ENCODE measurements around the gene UTP25. TPM values are rescaled to one million over a fixed set of nuclear protein-coding genes. Genes with fewer than 3 reads are reported as not detected.

The UTP25 gene
- total RNA-seq, 1 experiment from 2014 or later: 19.1 TPM

GRCh38 chr1:209869291-209870149, 41.7 kb downstream of the UTP25 start:
- CTCF ChIA-PET: interaction anchor here (1.4 kb wide), 1 partner anchor 30 kb away, joined by 3 read pairs; no protein-coding TSS in a partner anchor
- Mint-ChIP-seq H3K27ac (ENCODE audit: unreplicated experiment) (peak overlapping the region; percentile 52), H3K9me3 (ENCODE audit: low read depth, unreplicated experiment) (peaks cover 3% of the 10 kb centered on the region), H3K4me1 (ENCODE audit: low read depth, unreplicated experiment) (peaks cover 72% of the 10 kb centered on the region), H3K4me3 (ENCODE audit: low read depth, unreplicated experiment) (no peak overlapping the region), H3K27me3 (ENCODE audit: unreplicated experiment) (no peaks in the 10 kb centered on the region), H3K36me3 (ENCODE audit: insufficient read depth, unreplicated experiment) (peaks cover 9% of the 10 kb centered on the region)
- intact Hi-C loops (cut with micrococcal nuclease; ENCODE audit: unreplicated experiment): loop anchor here (10.0 kb wide), 1 partner anchor 255 kb away; no protein-coding TSS in a partner anchor
- BruUV-seq (replicated peaks): no TSS peak
- TF ChIP-seq, protein P1, sequence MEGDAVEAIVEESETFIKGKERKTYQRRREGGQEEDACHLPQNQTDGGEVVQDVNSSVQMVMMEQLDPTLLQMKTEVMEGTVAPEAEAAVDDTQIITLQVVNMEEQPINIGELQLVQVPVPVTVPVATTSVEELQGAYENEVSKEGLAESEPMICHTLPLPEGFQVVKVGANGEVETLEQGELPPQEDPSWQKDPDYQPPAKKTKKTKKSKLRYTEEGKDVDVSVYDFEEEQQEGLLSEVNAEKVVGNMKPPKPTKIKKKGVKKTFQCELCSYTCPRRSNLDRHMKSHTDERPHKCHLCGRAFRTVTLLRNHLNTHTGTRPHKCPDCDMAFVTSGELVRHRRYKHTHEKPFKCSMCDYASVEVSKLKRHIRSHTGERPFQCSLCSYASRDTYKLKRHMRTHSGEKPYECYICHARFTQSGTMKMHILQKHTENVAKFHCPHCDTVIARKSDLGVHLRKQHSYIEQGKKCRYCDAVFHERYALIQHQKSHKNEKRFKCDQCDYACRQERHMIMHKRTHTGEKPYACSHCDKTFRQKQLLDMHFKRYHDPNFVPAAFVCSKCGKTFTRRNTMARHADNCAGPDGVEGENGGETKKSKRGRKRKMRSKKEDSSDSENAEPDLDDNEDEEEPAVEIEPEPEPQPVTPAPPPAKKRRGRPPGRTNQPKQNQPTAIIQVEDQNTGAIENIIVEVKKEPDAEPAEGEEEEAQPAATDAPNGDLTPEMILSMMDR (IDR thresholded peaks at IDR 0.05; ENCODE audit: unreplicated experiment): no peak
- DNase-seq: no peak

GRCh38 chr1:209870151-209870831, 42.5 kb downstream of the UTP25 start:
- Mint-ChIP-seq H3K4me1 (ENCODE audit: low read depth, unreplicated experiment) (peaks cover 71% of the 10 kb centered on the region), H3K27me3 (ENCODE audit: unreplicated experiment) (no peaks in the 10 kb centered on the region), H3K9me3 (ENCODE audit: low read depth, unreplicated experiment) (peaks cover 3% of the 10 kb centered on the region), H3K27ac (ENCODE audit: unreplicated experiment) (no peak overlapping the region), H3K36me3 (ENCODE audit: insufficient read depth, unreplicated experiment) (peaks cover 6% of the 10 kb centered on the region), H3K4me3 (ENCODE audit: low read depth, unreplicated experiment) (no peak overlapping the region)
- CTCF ChIA-PET: interaction anchor here (1.4 kb wide), 1 partner anchor 30 kb away, joined by 3 read pairs; no protein-coding TSS in a partner anchor
- DNase-seq: no peak
- TF ChIP-seq, protein P1 (IDR thresholded peaks at IDR 0.05; ENCODE audit: unreplicated experiment): no peak
- BruUV-seq (replicated peaks): no TSS peak
- intact Hi-C loops (cut with micrococcal nuclease; ENCODE audit: unreplicated experiment): no loop called here

DNA sequence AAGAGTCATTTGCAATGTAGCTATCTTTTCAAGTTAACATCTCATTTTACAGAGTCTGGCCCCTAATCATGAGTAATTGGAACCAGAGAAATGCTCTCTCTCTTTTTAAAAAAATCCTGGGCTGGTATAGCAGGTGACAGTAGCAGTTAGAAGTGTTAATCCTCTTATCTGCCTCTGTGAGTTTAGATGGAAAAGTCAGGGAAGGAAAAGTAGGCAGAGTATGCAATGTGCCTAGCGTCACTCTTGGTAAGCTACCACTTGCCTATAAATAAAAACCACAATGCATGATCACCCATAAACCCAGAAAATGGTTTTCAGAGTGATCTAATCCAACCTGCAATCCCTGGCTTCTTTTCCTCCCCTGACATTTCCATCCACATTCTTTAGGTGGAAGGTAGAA, 43.2 kb downstream of the UTP25 start:
- TF ChIP-seq, protein P1 (IDR thresholded peaks at IDR 0.05; ENCODE audit: unreplicated experiment): no peak
- Mint-ChIP-seq H3K27ac (ENCODE audit: unreplicated experiment) (no peak overlapping the region), H3K4me1 (ENCODE audit: low read depth, unreplicated experiment) (peaks cover 68% of the 10 kb centered on the region), H3K4me3 (ENCODE audit: low read depth, unreplicated experiment) (no peak overlapping the region), H3K36me3 (ENCODE audit: insufficient read depth, unreplicated experiment) (peaks cover 6% of the 10 kb centered on the region), H3K9me3 (ENCODE audit: low read depth, unreplicated experiment) (peaks cover 3% of the 10 kb centered on the region), H3K27me3 (ENCODE audit: unreplicated experiment) (no peaks in the 10 kb centered on the region)
- intact Hi-C loops (cut with micrococcal nuclease; ENCODE audit: unreplicated experiment): no loop called here
- no peak for DNase-seq
- no TSS peak for BruUV-seq (replicated peaks)
- CTCF ChIA-PET: no interaction called here

DNA sequence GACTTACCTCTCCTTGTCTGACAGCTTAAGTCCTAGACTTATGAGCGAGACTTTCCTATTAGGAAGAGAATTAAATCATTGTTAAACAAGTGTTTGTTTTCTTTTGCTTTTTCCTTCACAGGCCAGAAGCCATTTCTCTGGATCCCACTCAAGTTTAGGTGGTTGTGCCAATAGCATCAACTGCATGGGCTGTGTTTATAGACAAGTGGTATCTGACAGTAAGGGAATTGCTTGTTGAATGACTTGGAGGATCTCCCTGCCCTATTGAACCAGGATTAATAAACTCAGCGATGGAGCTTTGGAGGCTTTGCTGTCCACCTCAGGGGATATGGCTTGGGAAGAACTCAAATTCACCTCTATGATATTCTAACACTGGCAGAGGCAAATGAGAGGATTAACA, 43.7 kb downstream of the UTP25 start:
- DNase-seq: no peak
- TF ChIP-seq, protein P1 (IDR thresholded peaks at IDR 0.05; ENCODE audit: unreplicated experiment): no peak
- Mint-ChIP-seq H3K27me3 (ENCODE audit: unreplicated experiment) (no peaks in the 10 kb centered on the region), H3K27ac (ENCODE audit: unreplicated experiment) (no peak overlapping the region), H3K9me3 (ENCODE audit: low read depth, unreplicated experiment) (peaks cover 3% of the 10 kb centered on the region), H3K36me3 (ENCODE audit: insufficient read depth, unreplicated experiment) (peaks cover 6% of the 10 kb centered on the region), H3K4me1 (ENCODE audit: low read depth, unreplicated experiment) (peaks cover 65% of the 10 kb centered on the region), H3K4me3 (ENCODE audit: low read depth, unreplicated experiment) (no peak overlapping the region)
- intact Hi-C loops (cut with micrococcal nuclease; ENCODE audit: unreplicated experiment): no loop called here
- no TSS peak for BruUV-seq (replicated peaks)
- CTCF ChIA-PET: no interaction called here
